Measurements from ENCODE around the gene PLXNA2.
A peak's percentile ranks its signal among the peaks of the same experiment; 100 is the strongest.

The PLXNA2 gene

DNA sequence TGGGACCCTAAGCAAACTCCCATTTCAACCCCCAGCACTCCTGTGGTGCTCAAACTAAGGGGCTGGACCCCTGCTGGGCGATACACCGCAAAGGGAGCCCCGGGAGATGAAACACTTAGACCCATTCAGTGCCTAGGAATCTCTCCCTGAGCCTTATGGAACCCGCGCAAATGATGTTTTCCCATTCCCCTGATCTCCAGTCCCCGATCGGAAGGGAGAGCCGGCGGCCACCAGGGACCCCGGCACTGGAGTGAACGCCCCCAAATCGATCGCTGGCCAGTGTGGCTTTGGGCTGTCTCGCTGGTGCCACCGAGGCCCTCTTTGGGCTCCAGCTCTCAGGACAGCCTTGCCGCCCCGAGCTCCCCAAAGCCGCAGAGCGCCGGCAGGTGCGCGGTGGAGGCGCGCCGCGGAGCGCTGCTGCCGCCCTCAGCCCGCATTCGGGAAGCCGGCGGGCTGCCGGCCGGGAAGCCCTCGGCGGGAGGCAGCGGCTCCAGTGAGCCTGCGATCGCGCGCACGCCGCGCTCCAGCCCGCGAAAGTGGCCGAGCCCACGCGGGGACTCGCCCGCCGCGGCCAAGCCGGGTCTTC is 1.1 kb downstream of the PLXNA2 start:
- no peak for DNase-seq (ENCODE audit: low read depth, low spot score)

DNA sequence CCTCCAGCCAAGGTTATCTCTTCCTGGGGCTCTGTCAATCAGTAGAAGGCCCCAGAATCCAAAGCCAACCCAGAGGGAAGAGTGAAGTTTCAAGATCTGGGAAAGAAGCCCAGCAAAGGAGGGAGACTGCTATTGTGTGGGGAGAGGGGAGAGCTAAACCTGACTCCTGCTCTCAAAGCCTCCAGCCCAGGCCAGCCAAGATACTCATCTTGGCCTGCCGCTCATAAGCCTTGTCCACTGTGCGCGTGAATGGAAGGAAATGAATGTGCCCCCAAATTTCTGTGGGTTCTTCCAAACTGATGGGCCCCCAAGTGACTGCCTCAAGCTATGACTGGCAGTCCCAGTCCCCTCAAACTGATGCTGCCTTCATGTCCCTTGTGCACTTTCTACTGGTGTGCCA is 2.0 kb downstream of the PLXNA2 start:
- no peak for DNase-seq (ENCODE audit: low read depth, low spot score)

- no peak for DNase-seq (ENCODE audit: low read depth, low spot score)
These were observed 2.7 kb downstream of the PLXNA2 start for GRCh38 chr1:208241512-208241911.

DNA sequence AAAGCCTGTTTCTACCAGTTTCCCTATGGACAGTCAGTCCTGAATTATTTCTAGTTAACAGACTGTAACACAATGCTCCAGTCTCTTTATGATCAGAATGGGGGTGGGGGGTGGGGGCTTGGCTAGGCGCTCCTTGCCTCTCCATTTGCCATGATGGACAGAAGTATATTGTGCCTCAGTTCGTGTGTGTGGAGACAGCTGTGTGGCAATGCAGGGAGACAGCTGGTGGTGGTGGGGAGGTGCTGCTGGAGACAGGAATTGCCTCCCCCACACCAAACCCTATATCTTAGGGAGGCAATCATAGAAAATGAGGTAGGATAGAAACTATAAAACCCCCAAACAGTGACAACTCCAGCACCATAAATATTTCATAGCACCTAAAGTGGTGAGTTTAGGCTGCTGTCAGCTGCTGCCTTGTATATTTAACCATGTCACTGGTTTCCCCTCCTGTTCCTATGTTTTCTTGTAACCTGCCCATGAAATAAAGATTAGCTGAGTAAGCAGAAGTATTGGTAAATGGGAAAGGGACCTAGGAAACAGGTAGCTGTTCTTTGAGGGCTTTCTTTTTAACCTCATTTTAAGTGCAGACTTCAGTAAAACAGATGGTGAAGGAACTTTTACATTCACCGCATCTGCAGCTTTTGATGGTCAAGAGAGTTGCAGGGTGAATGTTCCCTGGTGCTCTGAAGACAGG is 3.4 kb downstream of the PLXNA2 start:
- no peak for DNase-seq (ENCODE audit: low read depth, low spot score)

DNA sequence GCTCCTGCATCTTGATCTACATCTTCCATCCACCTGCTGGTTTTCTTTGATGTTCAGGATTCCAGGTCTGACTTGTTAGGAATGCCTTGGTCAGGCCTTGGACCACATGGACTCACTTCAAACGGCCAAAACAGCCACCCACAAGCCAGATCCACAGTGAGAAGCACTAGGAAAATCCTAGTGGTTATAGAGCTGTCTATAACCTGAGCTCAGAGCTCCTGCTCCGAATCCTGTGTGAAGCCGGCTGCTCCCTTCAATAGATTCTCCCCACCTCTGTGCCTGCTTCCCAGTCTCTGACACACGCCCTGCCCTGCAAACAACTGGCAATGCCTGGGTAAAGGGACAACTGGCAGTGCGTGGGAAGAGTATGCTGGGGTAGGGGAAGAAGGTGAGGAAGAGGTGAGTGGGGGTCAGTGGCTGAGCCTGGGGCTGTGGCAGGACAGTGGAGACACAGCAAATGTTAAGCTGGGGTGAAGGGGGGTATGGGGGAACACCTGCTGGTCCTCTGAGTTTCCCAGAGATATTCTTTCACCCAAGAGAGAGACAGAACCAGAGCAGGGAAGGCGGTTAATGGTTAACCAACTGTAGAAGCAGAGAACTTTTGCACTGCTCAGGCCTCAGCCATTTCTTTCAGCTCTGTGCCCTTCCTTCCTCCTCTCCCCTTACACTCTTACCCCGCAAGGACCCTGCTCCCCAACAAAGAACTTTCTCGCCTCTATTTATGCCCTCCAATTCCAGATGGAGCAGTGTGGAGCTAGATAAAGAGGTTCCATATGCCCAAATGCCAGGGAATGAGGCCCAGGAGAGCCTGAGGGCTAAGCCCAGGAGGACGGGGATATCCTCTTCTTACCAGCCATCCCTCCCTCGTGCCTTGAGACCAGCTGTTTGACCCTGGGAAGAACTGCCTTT is 4.5 kb downstream of the PLXNA2 start:
- no peak for DNase-seq (ENCODE audit: low read depth, low spot score)

- DNase-seq (ENCODE audit: low read depth, low spot score) = no peak
These were observed 5.3 kb downstream of the PLXNA2 start for GRCh38 chr1:208238710-208239472.

- DNase-seq (ENCODE audit: low read depth, low spot score) = no peak
These were observed 6.9 kb downstream of the PLXNA2 start for GRCh38 chr1:208237241-208237640.

- peak; percentile 66 for DNase-seq (ENCODE audit: low read depth, low spot score)
These were observed 8.0 kb downstream of the PLXNA2 start for GRCh38 chr1:208235982-208236761.

GRCh38 chr1:208235356-208235981 is 8.7 kb downstream of the PLXNA2 start:
- no peak for DNase-seq (ENCODE audit: low read depth, low spot score)

- DNase-seq (ENCODE audit: low read depth, low spot score) = no peak
These were observed 9.5 kb downstream of the PLXNA2 start for GRCh38 chr1:208234721-208235120.

- no peak for DNase-seq (ENCODE audit: low read depth, low spot score)
These were observed 10.2 kb downstream of the PLXNA2 start for GRCh38 chr1:208233978-208234377.

GRCh38 chr1:208233546-208233945 is 10.6 kb downstream of the PLXNA2 start:
- DNase-seq (ENCODE audit: low read depth, low spot score) = peak; percentile 62

DNA sequence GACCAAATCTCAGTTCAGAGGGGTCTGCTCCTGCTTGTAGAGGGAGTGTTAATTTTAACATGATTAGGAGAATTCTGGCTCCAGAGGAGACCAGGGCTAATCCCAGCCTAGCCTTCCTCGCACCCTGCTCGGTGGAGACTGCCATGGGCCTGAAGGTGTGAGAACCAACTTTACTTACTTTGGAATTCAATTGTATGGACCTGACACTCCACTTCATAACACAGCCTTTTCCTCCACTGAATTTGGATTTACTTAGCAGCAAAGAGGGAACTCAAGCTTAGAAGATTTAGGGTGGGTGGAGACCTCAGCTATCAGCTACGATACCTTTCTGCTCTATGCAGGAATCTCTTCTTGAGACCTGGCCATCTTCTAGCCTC is 11.5 kb downstream of the PLXNA2 start:
- DNase-seq (ENCODE audit: low read depth, low spot score) = no peak

GRCh38 chr1:208231881-208232661 is 12.1 kb downstream of the PLXNA2 start:
- no peak for DNase-seq (ENCODE audit: low read depth, low spot score)

GRCh38 chr1:208230668-208231529 is 13.3 kb downstream of the PLXNA2 start:
- no peak for DNase-seq (ENCODE audit: low read depth, low spot score)

GRCh38 chr1:208228550-208228949 is 15.6 kb downstream of the PLXNA2 start:
- DNase-seq (ENCODE audit: low read depth, low spot score) = no peak

DNA sequence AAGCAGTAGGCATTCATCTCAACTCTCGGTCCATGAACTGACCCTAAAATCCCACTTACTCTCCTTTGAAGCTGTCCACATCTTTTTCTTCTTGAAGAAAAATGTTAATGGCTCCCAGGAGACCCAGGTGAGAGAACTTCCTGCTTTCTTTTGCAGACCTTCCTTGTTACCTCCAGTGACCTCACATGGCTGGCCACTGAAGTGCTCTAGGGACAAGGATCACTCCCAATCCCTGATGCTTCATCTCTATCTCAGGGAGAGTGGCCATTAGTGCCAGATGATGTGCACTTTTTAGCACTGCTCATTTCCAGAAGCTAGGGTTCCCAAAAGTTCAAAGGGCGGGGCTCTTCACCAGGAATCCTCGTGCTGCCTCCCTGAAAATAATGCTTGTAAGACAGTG is 16.2 kb downstream of the PLXNA2 start:
- no peak for DNase-seq (ENCODE audit: low read depth, low spot score)

DNA sequence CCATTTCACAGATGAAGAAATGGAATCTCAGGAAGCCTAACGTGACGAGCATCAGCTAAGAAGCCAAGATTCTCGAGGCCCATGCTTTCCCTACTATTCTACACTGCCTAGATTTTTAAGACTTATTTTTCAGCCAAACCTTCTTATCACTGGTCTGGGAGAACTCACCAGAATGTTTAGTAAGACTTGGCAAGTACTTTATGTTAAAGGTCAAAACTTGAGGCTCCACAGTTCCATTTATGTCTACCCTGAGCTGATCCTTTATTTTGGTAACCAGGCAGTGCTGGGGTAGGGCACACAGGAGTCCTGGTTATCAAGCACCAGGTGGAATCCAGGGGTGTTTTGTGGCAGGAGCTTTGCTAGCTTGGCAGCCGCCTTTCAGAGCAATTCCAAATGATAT is 16.8 kb downstream of the PLXNA2 start:
- DNase-seq (ENCODE audit: low read depth, low spot score) = no peak

Measured in smooth muscle cell of the brain vasculature (primary cell).